Ramos (cell line): ENCODE results near the gene ZNF672.
"Not testable (repeated sequence)": the region's sequence is repeated elsewhere in the genome, so short reads cannot be mapped to it uniquely, and the experiment has no call there.

Source experiments
- in situ Hi-C: fragments of 300-500 bp; cut with MboI; formaldehyde crosslinking; loops from one replicate; pipeline ENCODE4 v1.14.3; 2022; ENCODE audit warnings: low sequenced_read_pairs; ENCODE audit not compliant: unreplicated experiment

ZNF672 gene

DNA sequence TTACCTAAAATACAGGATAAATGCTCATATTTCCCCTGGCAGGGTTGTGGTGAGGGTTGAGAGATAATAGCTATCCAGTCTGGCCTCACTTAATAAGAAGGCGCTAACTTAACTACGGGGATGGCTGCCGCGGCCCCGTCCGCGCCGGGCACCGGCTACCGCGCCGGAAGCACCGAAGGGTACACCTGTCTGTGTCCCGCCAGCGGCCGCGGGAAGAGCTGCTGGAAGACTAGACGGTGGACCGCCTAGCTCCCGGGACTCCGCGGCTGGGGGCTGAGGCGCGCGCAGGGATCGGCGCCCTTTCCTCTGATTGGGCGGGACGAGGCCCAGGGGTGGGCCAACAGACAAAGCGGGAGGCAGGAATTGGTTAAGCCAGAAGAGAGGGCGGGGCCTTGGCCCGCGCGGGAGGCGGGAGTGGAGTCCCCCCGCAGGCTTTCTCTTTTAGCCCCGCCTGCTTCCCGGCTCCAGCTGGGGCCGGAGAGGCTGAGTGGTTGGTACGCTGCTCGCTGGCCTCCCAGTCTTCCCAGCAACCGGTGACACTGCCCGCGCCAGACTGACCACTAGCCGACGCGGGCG is at the start of gene ZNF672:
Gene ZNF672, plus strand, starts transcription at position 444 of the 576 bp plus-strand sequence. CDS start 9,051 bp downstream, outside the sequence.
- in situ Hi-C loops = no loop called here

DNA sequence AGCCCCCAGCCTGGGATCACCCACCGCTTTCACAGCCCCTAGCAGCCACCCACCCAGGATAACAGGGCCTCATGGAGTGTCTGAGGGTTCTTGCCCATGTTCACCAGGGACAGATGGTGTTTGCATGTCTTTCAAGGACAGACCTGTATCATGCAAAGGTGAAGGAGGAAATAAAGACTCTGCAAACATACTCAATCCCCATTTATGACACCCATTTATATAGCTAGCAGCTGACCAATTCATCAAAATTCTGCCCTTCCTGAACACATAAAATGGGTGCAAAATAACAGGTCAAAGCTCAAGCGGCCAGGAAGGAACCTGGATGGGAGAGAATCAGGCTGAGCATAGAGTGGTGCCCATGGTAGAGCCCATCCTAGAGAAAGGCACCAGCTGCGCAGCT is 49.7 kb upstream of the ZNF672 start:
- in situ Hi-C loops = no loop called here

DNA sequence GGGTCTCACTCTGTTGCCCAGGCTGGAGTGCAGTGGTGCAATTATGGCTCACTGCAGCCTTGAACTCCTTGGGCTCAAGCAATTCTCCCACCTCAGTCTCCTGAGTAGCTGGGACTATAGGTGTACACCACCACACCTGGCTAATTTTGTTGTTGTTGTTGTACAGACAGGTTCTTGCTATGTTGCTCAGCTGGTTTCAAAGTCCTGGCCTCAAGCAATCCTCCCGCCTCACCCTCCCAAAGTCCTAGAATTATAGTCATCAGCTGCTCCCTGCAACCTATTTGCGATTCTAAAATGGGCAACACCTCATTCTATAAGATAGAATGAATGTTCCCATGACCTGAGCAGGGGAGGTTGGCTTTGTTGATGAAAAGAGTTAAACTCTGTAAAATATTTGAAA is 48.7 kb upstream of the ZNF672 start:
- in situ Hi-C loops = not testable (repeated sequence)

DNA sequence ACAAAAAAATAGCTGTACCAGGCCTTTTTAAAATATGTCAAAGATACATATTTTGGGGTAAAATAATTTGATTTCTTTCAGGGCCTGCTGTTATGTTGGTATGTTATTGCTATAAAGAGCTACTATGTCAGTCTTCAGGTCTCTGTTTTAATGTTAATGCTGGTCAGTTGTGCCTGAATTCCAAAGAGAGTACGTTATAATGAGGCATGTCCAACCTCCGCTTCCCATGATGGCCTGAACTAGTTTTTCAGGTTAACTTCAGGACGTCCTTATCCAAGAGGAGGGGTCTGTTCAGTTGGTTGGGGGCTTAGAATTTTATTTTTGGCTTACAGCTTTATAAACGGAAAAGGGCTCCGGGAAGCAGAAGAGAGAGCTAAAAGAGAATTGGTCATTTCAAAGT is 47.6 kb upstream of the ZNF672 start:
- in situ Hi-C loops = no loop called here

- in situ Hi-C loops = no loop called here
These were observed 47.0 kb upstream of the ZNF672 start for GRCh38 chr1:248791010-248791409.

- in situ Hi-C loops = no loop called here
These were observed 45.7 kb upstream of the ZNF672 start for GRCh38 chr1:248792342-248792741.

DNA sequence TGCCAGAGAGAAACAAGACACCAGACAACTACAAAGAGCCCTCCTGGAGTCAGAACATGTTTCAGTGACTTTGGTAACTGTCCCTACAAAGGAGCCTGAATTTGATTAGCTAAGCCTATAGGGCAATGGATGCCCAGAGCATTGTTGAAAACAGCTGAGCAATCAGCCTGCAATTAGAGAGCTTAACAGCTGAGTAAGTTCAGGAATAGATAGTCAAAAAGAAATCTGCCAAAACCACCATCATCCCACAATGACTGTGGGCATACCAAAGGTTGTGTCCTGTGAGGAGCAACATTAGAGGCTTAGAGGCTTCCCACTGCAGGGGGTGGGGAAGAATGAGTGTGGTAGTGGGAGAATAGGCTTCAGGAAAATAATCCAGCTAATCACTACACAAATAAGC is 44.4 kb upstream of the ZNF672 start:
- in situ Hi-C loops = no loop called here

DNA sequence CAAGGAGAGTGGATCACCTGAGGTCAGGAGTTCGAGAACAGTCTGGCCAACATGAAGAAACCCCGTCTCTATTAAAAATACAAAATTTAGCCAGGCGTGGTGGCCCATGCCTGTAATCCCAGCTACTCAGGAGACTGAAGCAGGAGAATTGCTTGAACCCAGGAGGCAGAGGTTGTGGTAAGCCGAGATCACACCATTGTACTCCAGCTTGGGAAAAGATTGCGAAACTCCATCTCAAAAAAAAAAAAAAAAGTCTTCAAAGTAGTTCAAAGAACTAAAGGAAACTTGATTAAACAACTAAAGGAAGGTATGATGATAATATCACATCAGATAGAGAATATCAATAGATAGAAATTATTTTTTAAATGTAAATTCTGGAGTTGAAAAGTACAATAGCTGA is 43.4 kb upstream of the ZNF672 start:
- in situ Hi-C loops = not testable (repeated sequence)

GRCh38 chr1:248798791-248799190 is 39.2 kb upstream of the ZNF672 start:
- in situ Hi-C loops = no loop called here

- in situ Hi-C loops = no loop called here
These were observed 37.6 kb upstream of the ZNF672 start for GRCh38 chr1:248800459-248800858.

DNA sequence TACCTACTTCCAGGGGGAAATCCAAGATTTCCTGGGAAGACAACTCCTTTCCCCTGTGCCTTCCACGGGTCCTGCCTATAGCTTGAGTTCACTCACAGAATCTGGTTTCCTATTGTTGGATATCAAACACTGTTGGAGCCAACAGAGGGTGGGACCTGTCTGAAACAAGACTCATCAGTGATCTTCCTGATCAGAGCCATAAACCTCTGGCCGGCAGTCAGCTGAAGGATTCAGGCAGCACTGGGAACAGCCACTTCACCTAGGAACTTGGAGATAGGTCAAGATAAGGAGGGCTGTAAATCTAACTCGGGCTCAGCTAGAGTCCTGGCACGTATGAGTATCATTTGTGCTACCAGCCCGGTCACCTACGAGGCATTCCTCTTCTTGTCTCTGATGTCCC is 35.6 kb upstream of the ZNF672 start:
- in situ Hi-C loops = no loop called here

DNA sequence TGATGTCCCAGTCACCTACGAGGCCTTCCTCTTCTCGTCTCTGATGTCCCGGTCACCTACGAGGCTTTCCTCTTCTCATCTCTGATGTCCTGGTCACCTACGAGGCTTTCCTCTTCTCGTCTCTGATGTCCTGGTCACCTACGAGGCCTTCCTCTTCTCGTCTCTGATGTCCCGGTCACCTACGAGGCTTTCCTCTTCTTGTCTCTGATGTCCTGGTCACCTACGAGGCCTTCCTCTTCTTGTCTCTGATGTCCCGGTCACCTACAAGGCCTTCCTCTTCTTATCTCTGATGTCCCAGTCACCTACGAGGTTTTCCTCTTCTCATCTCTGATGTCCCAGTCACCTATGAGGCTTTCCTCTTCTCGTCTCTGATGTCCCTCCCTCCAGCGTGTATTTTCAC is 34.5 kb upstream of the ZNF672 start:
- in situ Hi-C loops = not testable (repeated sequence)

GRCh38 chr1:248804771-248805681 is 33.0 kb upstream of the ZNF672 start:
- in situ Hi-C loops = no loop called here

DNA sequence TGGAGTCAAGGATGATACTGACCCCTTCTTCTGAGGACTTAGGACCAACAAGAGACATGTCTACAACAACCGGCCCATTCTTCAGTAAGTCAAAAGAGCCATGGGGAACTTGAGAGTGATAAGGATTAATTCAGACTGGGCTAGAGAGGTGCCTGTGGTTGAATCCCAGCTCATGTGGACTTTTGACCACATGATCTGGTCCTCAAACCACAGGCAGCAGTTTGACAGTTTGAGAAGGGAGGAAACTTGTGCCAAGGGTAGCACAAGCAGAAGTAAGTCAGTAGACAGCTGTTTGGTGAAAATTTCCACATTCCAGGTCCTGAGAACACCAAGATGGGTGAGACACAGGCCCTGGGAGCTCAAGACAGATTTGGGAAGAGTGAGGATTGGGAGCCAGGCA is 32.1 kb upstream of the ZNF672 start:
- in situ Hi-C loops = no loop called here

DNA sequence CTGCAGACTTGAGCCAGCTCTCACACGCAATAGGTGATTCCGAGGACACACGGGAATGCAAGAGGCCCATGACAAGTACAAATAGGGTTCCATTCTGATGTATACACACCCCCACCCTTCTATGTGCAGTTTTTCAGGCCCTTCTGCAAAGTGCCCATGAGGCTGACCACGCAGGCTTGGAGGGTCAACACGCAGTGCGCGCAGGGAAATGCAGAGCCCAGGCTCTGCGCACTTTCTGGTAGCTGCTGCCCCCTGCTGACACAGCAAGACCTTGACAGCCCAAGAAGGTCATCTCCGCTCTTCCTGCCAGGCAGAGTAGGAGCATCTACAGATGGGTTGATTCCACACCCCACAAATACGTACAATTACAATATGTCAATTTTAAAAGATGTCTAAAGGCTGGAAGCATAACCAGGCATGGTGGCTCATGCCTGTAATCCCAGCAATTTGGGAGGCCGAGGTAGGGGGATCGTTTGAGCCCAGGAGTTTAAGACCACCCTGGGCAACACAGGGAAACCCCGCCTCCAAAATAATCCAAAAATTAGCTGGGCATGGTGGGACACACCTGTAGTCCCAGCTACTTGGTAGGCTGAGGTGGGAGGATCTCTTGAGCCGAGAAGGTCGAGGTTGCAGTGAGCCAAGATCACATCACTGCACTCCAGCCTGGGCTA is 30.8 kb upstream of the ZNF672 start:
- in situ Hi-C loops = no loop called here

- in situ Hi-C loops = no loop called here
These were observed 29.1 kb upstream of the ZNF672 start for GRCh38 chr1:248808876-248809275.

GRCh38 chr1:248810000-248810726 is 27.9 kb upstream of the ZNF672 start:
- in situ Hi-C loops = no loop called here

DNA sequence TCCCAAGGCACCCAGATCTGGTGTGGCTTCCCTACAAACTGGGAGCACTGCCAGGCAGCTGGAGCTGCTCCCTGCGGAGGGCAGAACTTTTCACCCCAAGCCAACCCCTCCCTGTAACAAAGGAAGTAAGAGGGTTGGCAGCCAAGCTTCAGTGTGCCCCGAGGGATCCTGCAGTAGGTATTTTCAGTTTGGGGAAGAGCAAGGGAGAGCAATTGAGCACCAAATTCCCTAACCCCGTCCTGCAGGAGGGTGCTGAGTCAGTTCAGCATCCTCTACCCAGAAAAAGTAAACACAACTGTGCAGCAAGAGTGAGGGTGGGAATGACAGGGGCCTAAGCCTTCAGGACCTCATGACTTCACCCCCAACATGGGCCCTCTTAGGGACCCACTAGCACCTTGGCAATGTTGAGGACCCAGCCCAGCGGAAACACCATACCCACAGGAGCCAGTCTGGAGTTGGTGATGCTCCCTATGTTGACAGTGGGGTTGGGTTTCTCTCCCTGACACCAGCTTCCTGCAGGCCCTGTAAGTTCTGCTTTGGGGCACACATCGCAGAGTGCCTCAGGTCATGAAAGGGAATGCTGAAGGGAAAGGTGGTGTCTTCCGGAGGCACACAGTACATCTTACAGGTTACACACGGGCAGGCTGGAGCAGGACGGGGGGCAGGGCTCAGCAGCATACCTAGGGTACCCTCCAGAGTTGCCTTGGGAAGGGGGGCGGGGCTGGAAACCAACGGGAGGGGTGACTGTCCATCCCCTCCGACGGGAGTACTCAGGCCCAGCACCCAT is 27.1 kb upstream of the ZNF672 start:
- in situ Hi-C loops = no loop called here

DNA sequence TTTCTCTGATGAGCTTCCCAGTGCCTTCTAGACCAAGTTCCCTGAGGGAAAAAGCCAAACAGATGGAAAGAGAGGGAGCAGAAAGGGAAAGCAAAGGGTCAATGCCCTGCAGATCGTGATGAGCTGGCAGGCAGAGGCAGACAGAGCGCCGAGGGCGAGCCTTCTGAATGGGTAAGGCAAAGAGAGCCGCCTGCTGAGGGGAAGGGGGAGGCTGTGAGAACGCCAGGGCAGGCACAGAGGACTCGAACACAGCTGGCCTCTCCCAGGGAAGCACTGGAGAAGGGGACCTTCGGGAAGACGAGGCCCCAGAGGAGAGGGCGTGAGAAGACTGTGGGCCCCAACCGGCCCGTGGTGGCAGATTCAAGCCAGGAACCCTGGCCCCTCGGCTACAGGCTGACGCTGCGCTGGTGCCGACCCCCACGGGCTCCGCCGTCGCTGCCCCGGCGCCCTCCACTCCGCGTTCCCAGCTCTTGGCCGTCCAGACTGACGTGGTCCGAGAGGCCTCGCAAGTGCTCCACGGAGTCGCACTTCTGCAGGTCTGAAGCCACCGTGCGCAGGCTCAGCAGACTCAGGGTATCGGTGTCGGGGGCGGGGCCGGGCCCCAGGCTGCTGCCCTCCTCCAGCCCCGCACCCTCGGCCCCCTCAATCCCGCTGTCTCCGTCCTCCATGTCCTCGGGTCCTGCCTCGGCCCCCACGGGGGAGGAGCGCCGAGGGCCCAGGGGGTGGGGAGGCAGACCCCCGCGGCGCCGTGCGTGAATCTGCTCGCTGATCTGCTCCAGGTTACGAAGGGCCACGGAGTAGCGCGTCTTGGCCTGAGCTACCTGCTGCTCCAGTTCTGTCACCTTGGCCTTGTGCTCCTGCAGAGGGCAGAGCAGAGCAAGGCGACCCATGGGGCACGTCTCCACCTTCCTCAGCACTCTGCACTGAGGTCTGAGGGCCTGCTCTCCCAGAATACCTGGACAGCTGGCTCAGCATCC is 26.2 kb upstream of the ZNF672 start:
- in situ Hi-C loops = no loop called here
